Nephron (organoid): Measurements from ENCODE around the gene SRSF4.

Experiments used
- H3K27ac Mint-ChIP-seq, 3 experiments: 2 replicates each; pipeline ENCODE4 v1.8.0; 2020; ENCODE audit warnings: mixed read lengths in 3 of 3, mild to moderate bottlenecking in 2 of 3, moderate library complexity in 1 of 3
- H3K27me3 Mint-ChIP-seq: 2 replicates; pipeline ENCODE4 v1.8.0; 2021; ENCODE audit warnings: low read depth, mild to moderate bottlenecking, moderate library complexity, mixed read lengths
- H3K36me3 Mint-ChIP-seq: 2 replicates; pipeline ENCODE4 v1.8.0; 2020; ENCODE audit warnings: low read depth, mixed read lengths
- H3K4me1 Mint-ChIP-seq: 2 replicates; pipeline ENCODE4 v1.8.0; 2020; ENCODE audit warnings: mixed read lengths
- H3K4me3 Mint-ChIP-seq, 3 experiments: 2 replicates each; pipeline ENCODE4 v1.8.0; 2020; ENCODE audit warnings: mild to moderate bottlenecking in 3 of 3, mixed read lengths in 3 of 3, moderate library complexity in 2 of 3
- H3K9me3 Mint-ChIP-seq: 2 replicates; pipeline ENCODE4 v1.8.0; 2020; ENCODE audit warnings: mixed read lengths
- TF ChIP-seq, protein P1 (sequence below), 3 experiments: fragments of 200-600 bp; sonication (generic); IDR thresholded peaks; one replicate each; pipeline ENCODE4 v1.5.0; 2021; ENCODE audit warnings: antibody characterized with exemption in 3 of 3; ENCODE audit not compliant: unreplicated experiment in 3 of 3

SRSF4 gene

DNA sequence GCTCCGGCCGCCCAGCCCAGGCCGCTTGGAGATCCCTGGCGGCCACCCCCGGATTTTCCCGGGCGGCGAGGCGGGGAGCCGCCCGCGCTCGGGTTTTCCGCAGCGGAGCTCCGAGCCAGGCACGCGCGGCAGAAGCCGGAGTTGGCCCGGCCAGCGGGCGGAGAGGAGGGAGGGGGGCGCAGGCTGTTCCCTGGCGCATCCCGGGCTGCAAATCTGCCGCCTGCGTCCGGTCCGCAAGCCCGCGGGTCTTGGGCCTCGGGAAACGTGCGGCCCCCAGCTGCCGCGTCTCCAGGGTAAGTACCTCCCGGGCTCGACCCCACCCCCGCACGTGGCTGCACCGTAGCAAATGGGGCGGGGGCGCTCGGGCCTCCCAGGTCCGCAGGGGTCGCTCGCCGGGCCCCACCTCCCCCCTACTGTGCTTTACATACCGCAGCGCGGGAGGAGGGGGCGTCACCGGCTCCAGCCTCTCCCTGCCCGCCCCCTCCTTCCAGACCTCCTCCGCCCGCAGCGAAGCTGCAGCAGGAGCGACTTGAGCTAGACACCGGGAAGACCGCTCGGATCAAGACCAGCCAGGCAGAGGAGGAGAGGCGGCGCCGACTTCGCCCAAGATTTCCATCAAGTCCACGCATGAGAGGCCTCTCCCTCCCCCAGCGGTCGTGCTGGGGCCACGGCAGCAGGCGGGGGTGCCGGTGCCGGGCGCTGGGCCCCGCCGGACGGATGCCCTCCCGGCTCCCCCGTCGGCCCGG is 59.6 kb downstream of the SRSF4 start:
- Mint-ChIP-seq H3K27ac (peak overlapping the region; percentile 64 to 92 (median 74)), H3K9me3 (no peaks in the 10 kb centered on the region), H3K27me3 (peaks cover 52% of the 10 kb centered on the region), H3K4me1 (peaks cover 20% of the 10 kb centered on the region), H3K4me3 (peak overlapping the region; percentile 84 to 87 (median 84)), H3K36me3 (peaks cover 11% of the 10 kb centered on the region)
- TF ChIP-seq, protein P1, sequence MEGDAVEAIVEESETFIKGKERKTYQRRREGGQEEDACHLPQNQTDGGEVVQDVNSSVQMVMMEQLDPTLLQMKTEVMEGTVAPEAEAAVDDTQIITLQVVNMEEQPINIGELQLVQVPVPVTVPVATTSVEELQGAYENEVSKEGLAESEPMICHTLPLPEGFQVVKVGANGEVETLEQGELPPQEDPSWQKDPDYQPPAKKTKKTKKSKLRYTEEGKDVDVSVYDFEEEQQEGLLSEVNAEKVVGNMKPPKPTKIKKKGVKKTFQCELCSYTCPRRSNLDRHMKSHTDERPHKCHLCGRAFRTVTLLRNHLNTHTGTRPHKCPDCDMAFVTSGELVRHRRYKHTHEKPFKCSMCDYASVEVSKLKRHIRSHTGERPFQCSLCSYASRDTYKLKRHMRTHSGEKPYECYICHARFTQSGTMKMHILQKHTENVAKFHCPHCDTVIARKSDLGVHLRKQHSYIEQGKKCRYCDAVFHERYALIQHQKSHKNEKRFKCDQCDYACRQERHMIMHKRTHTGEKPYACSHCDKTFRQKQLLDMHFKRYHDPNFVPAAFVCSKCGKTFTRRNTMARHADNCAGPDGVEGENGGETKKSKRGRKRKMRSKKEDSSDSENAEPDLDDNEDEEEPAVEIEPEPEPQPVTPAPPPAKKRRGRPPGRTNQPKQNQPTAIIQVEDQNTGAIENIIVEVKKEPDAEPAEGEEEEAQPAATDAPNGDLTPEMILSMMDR (IDR thresholded peaks at IDR 0.05; ENCODE audit: unreplicated experiment in 3 of 3) = no peak

DNA sequence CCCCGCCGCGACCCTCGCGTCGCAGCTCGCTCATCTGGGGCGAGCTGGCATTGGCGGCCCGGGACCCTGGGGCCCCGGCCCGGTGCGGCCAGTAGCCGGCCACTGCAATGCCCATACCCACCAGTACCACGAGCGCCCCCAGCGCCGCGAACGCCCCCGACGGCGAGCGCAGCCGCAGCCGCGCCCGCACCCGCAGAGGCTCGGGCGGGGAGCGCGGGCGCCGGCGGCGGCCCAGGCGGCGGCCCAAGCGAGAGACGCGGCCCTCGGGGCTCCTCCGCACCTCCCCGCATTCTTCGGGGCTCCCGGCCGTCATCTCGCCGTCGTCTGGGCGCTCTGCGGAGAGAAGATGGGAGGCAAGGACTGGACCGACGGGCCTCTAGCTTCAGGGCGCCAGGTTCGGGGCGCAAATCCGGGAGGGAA is 60.2 kb downstream of the SRSF4 start:
- H3K27me3 Mint-ChIP-seq = peaks cover 52% of the 10 kb centered on the region

DNA sequence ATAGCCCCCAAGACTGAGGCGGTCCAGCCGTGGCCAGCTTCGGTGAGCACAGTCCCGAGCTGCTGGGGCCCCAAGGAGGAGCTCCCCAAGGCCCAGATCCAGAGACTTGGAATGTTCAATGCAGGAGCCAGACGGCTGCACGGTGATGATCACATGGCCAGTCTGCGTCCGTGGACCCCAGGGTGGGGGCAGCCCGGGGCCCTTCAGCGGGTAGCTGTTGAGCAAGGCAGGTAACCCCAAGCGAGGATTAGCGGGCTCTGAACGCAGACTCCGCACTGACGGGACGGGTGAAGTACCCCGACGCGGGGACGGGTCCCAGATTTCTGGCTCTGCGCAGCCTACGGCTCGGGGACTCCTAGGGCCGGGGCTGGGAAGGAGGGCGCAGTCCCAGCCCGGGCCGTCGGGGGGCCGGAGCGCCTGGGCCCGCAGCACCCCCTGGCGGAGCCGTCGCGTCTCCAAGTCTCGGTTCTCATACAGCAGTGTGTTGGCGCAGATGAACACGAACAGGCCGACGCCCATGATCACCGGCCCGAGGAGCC is 60.7 kb downstream of the SRSF4 start:
- peaks cover 20% of the 10 kb centered on the region for H3K4me1 Mint-ChIP-seq
- H3K4me3 Mint-ChIP-seq = peak overlapping the region; percentile 68 to 69 (median 68)
- peaks cover 19% of the 10 kb centered on the region for H3K36me3 Mint-ChIP-seq
- TF ChIP-seq, protein P1 (IDR thresholded peaks at IDR 0.05; ENCODE audit: unreplicated experiment in 3 of 3) = peak; percentile 54 to 74 (median 59)
- peak overlapping the region in 1 of 3 experiments; percentile 65 for H3K27ac Mint-ChIP-seq
- peaks cover 49% of the 10 kb centered on the region for H3K27me3 Mint-ChIP-seq
- H3K9me3 Mint-ChIP-seq = no peaks in the 10 kb centered on the region

More for the DNA sequence above, 60.2 kb downstream of the SRSF4 start:
- Mint-ChIP-seq H3K4me3 (peak overlapping the region; percentile 56 to 84 (median 63)), H3K4me1 (peaks cover 20% of the 10 kb centered on the region), H3K27ac (no peak overlapping the region), H3K9me3 (no peaks in the 10 kb centered on the region), H3K36me3 (peaks cover 15% of the 10 kb centered on the region)
- TF ChIP-seq, protein P1 (IDR thresholded peaks at IDR 0.05; ENCODE audit: unreplicated experiment in 3 of 3) = peak in 2 of 3 experiments; percentile 7 to 17

DNA sequence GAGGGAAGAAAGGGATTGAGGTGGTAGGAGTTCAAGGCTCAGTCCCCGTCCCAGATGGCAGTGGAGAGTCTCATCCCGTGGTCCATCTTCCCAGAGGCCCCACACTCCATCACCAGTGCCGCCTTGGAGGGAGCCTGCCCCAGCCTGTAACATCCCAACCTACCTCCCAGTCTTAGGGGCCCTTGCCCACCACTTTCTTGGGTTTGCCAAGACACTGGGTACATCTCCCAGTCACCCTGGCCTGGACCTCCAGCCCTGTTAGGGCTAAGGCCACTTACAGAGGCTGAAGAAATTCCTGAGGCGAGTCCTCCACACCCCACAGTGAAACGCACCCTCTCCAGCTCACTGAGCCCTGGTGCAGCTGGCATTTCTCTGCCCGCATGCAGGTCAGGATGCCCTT is 61.3 kb downstream of the SRSF4 start:
- Mint-ChIP-seq H3K27ac (peak overlapping the region; percentile 25 to 68 (median 65)), H3K4me3 (peak overlapping the region; percentile 68 to 85 (median 82)), H3K9me3 (no peaks in the 10 kb centered on the region), H3K27me3 (peaks cover 43% of the 10 kb centered on the region), H3K4me1 (peaks cover 13% of the 10 kb centered on the region), H3K36me3 (peaks cover 23% of the 10 kb centered on the region)
- TF ChIP-seq, protein P1 (IDR thresholded peaks at IDR 0.05; ENCODE audit: unreplicated experiment in 3 of 3) = no peak

DNA sequence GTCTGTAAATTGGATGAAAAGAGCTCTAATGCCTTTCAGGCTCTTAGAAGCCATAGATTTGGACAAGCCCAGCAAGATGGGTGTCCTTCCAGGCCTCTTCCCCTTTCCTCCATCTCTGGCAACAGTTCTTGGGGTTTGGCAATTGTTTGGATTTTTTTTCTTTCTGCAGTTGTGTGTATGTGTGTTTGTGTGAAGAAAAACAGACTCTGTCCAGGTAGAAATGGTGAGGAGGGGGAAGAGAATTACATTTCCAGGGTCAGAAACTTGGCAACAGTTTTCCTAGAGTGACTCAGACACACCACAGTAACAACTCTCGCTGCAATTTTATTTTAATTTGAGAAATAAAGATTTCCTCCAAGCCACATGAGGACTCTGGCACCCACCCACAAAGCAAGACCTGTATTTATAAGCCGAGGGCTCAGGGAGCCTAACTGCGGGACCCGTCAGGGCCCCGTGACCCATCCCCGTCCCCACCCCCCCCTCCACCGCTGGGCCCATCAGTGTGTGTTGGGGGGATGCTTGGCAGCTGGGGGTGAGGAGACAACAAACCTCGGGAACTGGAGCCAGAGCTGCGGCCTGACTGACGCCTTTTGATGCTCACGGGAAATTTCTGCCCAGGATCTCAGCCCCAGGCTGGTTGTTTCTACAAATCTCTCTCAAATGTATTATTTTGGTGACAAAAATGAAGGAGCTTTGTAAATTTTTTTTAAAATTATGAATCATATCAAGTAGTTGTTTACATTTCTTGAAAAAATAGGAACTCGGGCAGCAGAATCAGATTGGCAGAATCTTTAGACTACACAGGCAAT is 62.4 kb downstream of the SRSF4 start:
- peaks cover 25% of the 10 kb centered on the region for H3K36me3 Mint-ChIP-seq
- H3K4me3 Mint-ChIP-seq = peak overlapping the region; percentile 39 to 85 (median 68)
- H3K27ac Mint-ChIP-seq = peak overlapping the region in 2 of 3 experiments; percentile 65 to 68
- H3K27me3 Mint-ChIP-seq = peaks cover 38% of the 10 kb centered on the region
- H3K4me1 Mint-ChIP-seq = peaks cover 12% of the 10 kb centered on the region
- no peaks in the 10 kb centered on the region for H3K9me3 Mint-ChIP-seq
- TF ChIP-seq, protein P1 (IDR thresholded peaks at IDR 0.05; ENCODE audit: unreplicated experiment in 3 of 3) = no peak
